SU-DHL-6 (cell line): ENCODE results near the gene NKX6-2.

Experiments used
- EZH2phosphoT487 ChIP-seq: fragments of 200-600 bp; sonication (generic), shearing (Covaris generic); conservative IDR thresholded peaks from 2 replicates; pipeline ENCODE4 v1.6.1; 2018; ENCODE audit warnings: mild to moderate bottlenecking, antibody characterized with exemption, low read length, moderate library complexity, mixed read lengths
- TF ChIP-seq, protein P1 (sequence below): fragments of 200-600 bp; sonication (generic); IDR thresholded peaks from one replicate; pipeline ENCODE4 v1.5.1; 2017; ENCODE audit warnings: antibody characterized with exemption, mild to moderate bottlenecking, low read length, moderate library complexity; ENCODE audit not compliant: insufficient read depth, poor library complexity, severe bottlenecking

GRCh38 chr10:132757171-132757570 is 28.8 kb downstream of the NKX6-2 start:
- TF ChIP-seq, protein P1, sequence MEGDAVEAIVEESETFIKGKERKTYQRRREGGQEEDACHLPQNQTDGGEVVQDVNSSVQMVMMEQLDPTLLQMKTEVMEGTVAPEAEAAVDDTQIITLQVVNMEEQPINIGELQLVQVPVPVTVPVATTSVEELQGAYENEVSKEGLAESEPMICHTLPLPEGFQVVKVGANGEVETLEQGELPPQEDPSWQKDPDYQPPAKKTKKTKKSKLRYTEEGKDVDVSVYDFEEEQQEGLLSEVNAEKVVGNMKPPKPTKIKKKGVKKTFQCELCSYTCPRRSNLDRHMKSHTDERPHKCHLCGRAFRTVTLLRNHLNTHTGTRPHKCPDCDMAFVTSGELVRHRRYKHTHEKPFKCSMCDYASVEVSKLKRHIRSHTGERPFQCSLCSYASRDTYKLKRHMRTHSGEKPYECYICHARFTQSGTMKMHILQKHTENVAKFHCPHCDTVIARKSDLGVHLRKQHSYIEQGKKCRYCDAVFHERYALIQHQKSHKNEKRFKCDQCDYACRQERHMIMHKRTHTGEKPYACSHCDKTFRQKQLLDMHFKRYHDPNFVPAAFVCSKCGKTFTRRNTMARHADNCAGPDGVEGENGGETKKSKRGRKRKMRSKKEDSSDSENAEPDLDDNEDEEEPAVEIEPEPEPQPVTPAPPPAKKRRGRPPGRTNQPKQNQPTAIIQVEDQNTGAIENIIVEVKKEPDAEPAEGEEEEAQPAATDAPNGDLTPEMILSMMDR = no peak
- TF ChIP-seq EZH2phosphoT487 = no peak
